HG03378 (cell line): ENCODE results near the gene THRAP3.
A peak's percentile ranks its signal among the peaks of the same experiment; 100 is the strongest.

Experiments
- ATAC-seq: cut with Tn5 transposase; IDR thresholded peaks from one replicate; pipeline ENCODE4 v1.9.1; 2021; ENCODE audit warnings: mild to moderate bottlenecking, moderate library complexity; ENCODE audit not compliant: unreplicated experiment

Gene THRAP3

DNA sequence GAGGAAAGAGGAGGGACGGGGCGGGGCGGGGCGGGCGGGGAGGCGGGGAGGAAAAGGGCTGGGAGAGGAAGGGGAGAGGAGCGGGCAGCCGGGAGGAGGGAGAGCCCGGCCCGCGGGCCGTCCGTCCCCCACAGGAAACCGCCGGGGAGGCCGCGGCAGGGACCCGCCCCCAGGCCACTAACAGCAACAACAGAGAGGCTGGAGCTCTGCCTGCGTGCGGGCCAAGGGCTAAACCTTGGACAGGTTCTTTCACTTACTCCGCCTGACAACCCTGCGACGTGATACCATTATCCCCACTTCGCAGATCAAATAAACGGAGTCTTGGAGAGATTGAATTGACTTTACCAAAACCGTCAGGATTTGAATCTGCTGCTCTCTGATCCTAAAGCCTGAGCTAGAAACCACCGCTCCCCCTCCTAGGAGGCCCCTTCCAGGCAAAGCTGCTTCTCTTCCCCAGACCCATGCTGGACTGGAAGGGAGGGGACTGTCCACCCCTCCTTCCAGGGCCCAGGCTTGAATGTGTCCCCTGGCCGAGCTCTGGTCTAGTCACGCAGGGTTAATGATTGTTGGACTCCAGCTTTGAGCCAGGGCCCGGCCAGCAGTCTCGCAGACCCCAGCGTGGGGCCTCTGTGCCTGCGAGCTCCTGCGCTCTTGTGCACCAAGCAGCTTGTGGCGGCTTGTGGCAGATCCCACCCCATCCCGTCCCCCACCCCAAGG, 99.6 kb downstream of the THRAP3 start, which contains the start of gene EVA1B:
Gene EVA1B, minus strand, starts transcription at position 10 of the 717 bp plus-strand sequence. CDS start 608 bp downstream, outside the sequence.
- ATAC-seq: no peak

DNA sequence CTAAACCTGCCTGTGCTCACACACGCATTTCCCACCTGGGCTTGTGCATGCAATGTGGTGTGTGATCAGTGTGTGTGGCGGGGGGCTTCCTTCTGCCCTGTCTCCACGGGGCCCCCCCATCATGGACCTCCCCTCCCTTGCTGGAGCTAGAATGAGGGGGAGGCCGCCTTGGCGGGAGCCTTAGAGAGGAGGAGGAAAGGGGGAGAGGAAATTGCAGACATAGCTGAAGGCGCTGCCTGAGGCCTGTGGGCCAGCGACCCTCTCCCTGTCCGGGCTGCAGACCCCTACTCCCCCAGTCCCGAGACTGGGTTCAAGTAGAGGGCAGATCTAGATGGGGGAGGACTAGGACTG, 100.1 kb downstream of the THRAP3 start:
- ATAC-seq: no peak

DNA sequence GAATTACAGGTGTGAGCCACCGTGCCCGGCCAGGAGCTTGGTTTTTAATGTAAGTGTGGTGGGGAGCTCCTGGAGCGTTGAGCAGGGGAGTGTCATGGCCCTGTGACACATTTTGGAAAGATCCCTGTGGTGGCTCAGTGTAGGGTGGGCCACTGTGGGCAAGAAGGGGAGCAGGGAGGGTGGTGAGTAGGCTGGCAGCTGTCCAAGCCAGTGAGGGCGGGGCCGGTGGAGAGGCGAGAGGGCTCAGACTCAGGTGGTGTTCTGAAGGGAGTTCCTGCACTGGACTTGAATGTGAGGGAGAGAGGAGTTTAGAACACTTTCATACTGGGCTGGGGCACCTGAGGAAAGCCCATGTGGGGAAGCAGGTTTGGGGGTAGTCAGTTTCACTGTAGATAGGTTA, 102.3 kb downstream of the THRAP3 start:
- no peak for ATAC-seq

DNA sequence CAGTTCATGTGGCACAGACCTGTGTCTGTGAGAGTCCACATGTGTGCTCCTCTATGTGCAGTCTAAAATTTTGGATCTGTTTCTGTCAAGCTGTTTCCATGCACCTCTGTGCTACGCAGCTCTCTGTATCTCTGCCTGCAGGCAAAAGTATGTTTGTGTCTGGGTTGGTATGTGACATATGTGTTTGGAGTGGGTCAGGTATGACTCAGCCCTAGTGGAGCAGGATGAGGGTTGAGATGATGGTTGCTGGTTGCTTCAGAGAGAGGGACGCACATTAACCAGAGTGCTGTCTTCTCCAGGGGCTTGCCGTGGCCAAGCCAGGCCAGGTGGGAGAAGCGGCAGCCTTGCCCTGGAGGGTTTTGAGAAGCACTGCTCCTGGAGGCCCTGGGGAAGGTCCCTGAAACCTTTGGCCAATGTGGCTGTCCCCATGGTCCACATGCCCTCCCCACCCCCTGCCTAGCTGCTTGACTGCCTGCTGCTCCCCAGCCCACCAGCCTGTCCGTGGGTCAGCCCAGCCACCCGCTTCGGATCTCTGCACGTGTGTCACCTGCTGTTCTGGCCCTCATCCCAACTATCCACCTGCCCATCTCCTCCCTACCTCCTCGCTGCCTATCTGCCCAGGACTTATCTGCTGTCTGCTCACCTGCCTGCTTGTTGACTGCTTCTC, 103.3 kb downstream of the THRAP3 start:
- no peak for ATAC-seq

DNA sequence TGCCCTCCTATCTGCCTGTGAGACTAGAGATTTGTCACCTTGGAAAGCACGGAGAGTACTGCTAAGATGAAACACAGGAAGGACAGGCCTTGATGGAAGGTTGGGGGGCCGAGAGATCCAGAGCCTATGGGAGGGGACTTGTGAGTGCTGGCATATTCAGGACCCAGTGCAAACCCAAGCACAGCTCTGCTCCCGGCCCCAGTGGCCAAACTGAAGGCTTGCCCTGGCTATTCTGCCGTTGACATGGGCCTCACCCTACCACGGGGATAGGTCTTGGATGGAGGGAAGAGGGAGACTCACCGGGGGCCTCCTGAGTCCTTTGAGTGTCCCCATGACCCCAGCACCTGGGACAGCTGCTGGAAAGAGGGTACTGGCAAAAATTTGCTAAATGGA, 103.8 kb downstream of the THRAP3 start:
- no peak for ATAC-seq

DNA sequence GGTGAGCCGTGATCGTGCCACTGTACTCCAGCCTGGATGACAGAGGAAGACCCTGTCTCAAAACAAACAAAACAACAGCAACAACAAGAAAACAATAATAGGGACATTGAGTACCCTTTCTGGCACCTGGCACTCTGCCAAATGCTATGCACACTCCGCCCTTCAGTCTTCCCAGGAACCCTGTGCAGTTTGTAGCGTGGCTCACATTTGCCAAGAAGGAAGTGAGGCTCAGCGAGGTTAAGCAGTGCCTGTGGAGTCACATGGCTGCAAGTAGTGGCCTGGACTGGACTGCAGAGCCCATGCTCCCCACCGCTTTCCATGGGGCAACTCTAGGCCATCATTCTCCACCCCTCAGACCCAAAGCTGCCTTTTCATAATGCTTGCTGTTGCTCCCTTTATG, 104.5 kb downstream of the THRAP3 start:
- no peak for ATAC-seq

DNA sequence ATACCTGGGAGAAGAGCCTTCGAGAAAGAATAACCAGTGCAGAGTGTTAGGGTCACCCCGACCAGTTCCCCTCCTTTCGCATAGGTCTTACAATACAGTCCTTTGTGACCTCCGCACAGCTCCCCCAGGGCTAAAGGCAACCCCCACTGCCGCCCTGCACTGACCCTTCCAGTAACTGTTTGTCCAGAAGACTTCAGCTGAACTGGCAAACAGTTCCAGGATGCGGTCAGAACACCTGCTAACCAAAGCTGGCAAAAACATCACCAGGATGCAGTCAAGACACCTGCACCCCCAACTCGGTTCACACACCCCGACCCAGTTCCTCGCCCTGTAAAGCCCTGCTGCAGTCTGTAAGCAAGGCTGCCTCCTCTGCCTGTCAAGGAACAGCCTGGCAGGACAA, 105.6 kb downstream of the THRAP3 start:
- no peak for ATAC-seq

DNA sequence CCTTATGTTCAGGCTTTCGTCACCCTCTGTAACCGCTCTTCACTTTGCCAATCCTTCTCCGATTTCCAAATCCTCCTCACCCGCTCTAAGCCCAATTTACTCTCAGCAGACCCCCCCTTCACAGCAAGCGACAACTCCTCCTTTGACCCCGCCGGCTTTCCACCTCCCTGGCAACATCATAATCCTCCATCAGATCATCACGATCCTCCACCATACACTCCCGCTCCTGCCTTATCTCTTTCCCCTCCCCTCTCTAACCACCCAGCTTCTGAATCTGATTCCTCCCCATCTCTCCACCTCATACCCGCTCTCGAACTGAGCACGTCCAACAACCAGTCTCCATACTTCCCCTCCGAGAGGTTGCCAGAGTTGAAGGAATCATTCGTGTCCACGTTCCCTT, 106.7 kb downstream of the THRAP3 start:
- no peak for ATAC-seq

DNA sequence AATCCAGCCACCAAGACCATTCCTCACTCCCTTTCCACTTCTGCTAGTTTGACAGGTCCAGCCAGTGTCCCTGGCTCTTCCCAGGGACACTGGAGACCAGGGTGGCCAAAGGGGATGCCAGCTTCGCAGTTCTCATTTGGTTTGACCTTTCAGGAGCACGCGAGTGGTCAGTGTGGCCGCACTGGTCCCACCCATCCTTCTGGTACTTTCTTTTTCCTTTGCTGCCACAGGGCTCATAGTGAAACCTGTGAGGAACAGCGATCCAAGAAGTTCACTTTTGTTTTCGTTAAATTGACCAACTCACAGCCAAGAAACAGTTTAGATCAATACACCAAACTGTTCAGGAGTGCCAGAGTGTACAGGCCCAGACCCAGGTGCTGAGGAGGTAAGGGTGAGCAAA, 113.6 kb downstream of the THRAP3 start:
- no peak for ATAC-seq

DNA sequence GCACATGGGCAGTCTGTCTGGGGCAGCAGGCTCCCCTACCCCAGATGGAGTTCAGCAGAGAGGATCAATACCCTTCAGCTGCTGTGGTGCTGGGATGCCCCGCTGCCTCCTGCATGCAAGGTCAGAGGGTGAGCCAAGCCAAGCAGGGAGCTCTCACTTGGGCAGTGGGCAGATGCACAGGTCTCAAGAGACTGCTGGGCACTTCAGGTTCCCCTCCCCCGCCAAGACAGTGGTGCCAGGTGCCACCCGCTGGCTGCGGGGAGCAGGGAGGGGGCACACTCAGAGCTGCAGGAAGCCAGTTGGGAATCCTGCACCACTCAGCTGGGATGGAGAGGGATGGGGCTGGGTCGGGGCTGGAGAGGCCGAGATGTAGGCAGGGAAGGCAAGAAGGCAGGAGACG, 115.0 kb downstream of the THRAP3 start:
- no peak for ATAC-seq

DNA sequence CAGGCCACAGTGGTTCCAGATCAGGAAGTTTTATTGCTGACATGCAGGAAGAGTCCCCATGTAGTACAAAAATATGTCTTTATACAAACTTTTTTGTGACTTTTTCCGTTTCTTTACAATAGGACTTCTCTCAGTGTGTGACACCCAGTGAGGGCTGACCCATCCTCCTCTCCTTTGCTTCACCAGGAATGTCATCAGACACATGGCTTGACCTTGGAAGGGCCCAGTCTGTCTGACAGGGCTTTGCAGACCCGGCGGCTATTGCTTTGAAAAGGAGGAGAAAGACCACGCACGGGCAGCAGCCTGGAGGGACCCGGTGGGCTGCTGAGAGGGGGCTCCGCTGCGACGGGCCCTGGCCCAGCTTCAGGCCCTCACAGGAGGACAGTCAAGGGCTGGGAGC, 115.4 kb downstream of the THRAP3 start:
- ATAC-seq: no peak

DNA sequence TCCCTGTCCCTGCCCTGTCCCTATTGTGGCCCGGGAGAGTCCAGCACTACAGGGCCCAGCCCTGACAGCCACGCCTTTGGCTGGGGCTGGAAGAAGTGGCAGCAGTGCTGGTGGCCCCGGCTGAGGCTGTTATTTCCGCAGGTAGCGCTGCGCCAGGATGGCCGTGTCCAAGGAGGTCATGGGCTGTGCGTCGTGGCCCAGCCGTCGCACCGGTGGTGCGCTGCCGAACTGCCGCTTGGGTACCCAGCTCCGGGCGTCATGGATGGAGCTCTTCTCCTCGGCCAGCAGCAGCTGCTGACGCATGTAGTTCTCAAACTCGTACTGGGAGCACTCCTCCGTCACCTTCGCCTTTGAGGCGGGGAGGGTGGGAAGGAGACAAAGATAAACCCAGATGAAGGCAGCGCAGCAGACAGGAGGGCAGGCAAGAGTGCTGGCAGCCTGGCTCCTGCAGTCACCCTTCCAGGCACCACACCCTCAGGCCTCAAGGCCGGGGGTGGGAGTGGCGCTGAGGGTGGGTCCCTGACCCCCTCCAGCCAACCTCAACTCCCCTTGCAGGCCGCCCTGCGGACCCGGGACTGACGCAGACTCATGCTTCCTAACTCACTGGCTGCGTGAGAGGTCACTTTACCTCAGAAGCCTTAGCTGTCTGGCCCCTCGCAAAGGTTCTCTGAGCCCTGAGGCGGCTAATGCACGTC, 117.5 kb downstream of the THRAP3 start:
- no peak for ATAC-seq

DNA sequence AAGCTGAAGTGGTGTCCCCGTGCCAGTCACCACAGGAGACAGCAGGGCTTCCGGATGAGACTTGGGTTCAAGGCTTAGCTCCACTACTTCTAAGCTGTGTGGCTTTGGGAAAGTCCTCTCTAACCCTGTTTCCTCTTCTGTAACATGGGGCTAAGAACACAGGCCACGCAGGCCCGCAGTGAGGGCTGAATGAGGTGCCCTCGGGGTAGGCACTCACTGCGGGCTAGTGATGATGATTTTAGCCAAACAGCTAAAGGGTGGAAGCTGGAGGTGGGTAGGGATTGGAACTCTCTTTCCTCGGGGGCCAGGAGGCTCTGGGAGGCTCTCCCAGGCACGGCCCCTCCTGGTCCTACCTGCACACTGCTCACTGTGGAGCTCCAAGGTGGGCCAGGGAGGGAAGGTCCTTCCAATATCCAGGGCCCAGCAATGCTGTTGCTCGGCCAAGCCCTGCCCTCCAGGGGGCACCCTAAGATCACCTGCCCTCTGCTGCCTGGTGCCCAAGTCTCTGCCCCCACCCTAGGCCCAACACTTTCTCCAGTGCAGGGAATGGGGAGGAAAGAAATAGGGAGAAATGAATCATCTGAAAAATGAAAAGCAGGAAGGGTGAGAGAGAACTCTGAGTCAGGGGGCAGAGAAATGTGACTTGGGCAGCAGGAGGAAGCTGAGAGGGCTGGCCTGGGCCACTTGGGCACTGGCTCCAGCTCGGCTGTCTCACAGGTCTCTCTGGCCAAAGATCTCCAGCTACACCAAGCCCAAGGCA, 118.4 kb downstream of the THRAP3 start:
- ATAC-seq: no peak

DNA sequence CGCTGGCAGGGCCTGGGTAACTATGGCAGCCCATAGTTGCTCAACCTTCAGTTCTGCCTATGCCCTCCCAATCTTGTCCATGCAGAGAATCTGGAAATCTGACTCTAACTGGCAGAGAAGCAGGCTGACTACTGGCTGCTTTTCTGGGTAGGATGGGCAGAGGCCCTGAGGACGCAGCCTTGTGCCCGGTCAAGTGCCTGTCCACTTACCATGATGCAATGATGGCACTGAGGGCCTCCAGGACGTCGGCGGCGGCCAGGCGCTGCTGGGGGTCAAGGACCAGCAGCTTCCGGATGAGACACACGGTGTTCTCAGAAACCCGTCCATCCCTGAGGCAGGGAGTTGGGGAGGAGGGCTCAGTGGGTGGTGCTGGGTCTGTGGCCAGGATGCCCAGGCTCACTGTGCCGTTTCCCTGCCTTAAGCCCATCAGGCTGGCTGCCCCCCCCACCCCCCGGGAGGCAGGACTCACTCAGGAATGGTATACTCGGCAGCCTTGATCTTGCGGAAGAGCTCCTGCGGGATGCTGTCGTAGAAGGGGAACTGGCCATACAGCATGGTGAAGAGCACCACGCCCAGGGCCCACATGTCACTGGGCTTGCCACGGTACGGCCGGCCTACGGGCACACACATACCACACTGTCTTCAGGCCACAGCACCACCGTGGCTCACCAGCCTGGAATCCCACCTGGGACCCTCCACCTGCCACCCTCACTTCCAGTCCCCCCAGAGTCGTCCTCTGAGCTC, 119.6 kb downstream of the THRAP3 start:
- no peak for ATAC-seq

DNA sequence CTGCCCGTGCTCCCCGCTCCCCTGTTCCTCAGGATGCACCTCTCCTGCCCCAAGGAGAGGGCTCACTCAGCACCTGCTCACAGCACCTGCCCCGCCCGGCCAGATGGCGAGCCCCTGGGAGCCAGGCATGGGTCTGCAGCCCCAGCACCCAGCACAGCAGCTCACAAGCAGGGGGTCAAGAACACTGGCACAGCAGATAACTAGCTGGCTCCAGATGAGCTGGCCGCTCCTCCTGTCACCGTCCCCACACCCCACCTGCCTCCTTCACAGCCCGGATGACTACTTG, 120.1 kb downstream of the THRAP3 start:
- ATAC-seq: no peak

DNA sequence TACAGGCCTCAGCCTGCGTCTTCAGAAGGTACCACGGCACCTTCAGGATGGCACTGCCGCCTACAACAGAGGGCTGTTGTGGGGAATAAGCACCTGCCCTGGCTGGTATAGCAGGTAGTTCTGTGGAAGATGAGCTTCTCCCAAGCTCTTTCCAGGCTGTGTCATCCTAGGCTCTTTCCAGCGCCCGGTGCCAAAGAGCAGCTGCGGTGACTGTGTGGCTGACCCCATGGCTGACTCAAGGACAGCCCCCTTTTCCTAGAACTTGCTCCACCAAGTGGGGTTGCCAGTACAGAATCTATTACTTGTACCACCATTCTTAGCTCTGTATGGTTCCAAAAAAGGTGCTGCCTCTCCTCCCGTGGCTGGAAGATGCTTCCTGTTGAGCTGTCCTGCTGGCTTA, 121.1 kb downstream of the THRAP3 start:
- ATAC-seq: no peak

DNA sequence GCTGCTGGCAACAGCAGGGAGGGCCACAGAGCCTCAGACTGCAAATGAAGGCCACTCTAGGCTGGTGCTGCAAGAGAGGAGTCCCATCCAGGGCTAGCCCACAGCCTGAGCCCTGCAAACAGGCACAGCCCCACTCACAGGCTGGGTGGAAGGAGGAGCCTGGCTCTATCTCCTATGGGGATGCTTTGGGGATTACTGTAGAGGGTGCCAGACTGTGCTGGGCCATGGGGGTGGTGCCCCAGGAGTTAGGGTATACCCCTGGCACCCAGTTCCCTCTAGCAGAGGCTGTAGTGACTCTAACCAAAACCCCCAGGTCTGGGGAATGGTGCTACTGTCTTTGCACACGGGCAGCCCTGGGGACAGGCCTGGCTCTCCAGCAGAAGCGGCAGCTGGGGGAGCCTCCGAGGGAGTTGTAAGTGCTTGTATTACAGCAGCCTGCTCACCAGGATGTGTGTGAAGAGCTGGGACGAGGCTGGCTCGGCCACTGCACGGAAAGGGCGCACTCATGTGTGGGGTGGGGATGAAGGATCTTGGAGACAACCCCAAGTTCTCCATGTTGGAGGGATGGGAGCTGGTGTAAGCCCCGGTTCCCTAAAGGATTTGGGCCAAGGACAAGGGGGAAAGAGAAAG, 122.6 kb downstream of the THRAP3 start:
- no peak for ATAC-seq

DNA sequence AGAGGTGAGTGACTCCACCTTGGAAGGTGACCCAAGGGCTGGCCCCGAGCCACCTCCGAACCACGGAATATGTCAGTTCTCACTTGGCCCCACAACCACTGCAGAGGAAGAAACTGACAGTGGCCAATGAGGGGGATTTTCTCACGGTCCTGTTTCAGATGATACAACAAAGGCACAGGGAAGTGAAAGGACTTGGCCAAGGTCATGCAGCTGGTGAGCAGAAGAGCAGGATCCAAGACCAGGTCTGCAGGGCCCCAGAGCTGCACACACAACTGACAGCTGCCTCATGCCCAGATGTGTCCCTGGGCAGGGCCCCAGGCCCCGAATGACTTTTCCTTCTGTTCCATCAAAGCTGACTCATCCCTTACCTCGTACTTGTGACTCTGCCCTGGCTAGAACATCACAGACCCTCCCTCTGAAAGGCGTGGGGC, 125.0 kb downstream of the THRAP3 start:
- ATAC-seq: peak; percentile 49

DNA sequence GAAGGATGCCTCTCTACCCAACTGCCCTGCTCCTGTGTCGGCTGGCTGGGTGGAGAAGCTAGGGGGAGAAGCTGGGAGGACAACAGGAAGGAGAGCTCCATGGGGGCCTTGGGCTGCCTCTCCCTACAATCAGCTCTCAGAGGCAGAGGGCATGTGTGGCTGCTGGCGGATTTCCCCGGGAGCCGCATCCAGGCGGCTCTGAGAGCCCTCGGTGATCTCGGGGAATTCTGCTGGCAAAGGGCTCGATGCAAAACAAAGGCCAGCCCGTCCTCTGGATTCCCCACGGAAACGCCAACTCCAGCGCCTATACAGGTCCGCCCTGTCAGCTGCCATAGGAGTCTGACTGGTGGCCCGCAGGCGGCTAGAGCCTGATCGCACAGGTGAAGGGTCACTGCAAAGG, 125.6 kb downstream of the THRAP3 start:
- ATAC-seq: no peak

DNA sequence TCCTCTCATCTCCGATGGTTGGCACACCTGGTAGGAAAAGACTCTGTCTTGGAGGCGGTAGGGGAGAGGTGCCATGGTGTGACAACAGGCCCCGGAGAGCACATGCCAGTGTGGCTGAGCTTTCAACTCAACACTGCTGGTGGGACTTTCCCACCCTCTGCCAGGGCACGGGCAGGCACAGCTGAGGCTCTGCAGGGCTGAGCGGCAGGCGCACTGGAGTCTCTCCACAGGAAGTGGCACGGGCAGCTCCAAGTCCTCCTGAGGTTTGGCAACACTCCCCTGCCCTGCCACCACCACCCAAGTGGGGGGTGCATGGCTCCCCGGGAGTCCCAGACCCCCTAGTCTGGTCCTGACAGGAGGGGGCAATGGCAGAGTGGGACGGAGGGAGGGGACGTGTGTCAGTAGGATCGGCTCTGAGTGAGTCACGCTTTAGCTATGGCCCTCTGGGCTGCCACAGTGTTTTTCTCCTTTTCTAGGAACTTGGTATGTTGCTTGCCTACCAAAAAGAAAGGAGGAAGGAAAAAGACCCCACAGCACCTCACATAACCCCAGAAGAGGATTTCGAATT, 126.5 kb downstream of the THRAP3 start:
- no peak for ATAC-seq
